Epithelial cell of proximal tubule (primary cell): ENCODE results near the gene AAK1. TPM values are rescaled to one million over a fixed set of nuclear protein-coding genes. Genes with fewer than 3 reads are reported as not detected.

Experiments
- DNase-seq: peaks from one replicate; pipeline ENCODE4 v3.0.0-alpha.2; 2011; ENCODE audit warnings: low read depth
- H3K4me3 ChIP-seq: 2 replicates; pipeline ENCODE4 v1.5.1; 2011; ENCODE audit warnings: low read depth, mild to moderate bottlenecking, low read length
- total RNA-seq: library from RNA; depleted of rRNA; stranded (reverse); fragments of >200 nt; gene quantifications from 2 replicates; pipeline ENCODE4 v1.2.3, GENCODE V29; 2015
- TF ChIP-seq, protein P1 (sequence below): conservative IDR thresholded peaks from 2 replicates; pipeline ENCODE4 v1.5.1; 2012; ENCODE audit warnings: low read depth, mild to moderate bottlenecking, low read length

Gene AAK1
- total RNA-seq, 1 donor from 2014 or later = 32.2 TPM

DNA sequence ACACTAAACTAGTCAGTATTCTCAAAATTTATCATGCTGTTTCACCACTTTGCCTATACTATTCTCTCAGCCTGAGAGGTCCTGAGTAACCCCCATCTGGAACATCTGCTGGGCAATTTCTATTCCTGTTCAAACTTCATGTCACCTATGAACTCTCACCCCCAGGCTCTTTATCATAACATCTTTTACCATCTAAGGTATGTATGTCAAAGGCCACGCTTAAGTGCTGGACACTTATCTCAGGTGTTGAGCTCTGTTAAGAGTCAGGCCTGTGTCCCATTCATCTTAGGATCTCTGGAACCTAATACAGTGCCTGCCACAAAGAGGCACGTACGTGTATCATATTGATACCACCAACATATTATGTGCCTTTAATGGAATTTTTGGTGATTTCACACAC is 4.9 kb downstream of the AAK1 start:
- TF ChIP-seq, protein P1, sequence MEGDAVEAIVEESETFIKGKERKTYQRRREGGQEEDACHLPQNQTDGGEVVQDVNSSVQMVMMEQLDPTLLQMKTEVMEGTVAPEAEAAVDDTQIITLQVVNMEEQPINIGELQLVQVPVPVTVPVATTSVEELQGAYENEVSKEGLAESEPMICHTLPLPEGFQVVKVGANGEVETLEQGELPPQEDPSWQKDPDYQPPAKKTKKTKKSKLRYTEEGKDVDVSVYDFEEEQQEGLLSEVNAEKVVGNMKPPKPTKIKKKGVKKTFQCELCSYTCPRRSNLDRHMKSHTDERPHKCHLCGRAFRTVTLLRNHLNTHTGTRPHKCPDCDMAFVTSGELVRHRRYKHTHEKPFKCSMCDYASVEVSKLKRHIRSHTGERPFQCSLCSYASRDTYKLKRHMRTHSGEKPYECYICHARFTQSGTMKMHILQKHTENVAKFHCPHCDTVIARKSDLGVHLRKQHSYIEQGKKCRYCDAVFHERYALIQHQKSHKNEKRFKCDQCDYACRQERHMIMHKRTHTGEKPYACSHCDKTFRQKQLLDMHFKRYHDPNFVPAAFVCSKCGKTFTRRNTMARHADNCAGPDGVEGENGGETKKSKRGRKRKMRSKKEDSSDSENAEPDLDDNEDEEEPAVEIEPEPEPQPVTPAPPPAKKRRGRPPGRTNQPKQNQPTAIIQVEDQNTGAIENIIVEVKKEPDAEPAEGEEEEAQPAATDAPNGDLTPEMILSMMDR = no peak
- no peak for DNase-seq
- H3K4me3 ChIP-seq = no peak overlapping the region

DNA sequence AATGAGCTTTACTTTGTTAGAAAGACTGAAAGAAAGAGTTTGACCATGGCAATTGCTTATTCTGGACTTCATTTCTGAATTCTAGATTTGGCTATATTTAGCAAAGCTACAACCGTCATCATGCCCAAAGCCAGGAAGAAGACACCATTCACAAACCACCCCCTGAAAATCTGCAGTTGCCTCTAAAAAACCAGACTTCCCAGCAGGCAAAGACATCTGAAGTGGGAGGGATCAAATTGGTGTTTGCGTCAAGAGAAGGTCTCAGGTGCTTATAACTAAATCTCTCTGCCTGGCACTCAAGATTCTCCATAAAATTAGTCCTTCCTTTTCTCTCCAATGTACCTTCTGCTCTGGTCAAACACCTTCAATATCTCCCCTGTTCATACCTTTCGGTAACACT is 5.6 kb downstream of the AAK1 start:
- H3K4me3 ChIP-seq = no peak overlapping the region
- TF ChIP-seq, protein P1 = no peak
- DNase-seq = no peak

DNA sequence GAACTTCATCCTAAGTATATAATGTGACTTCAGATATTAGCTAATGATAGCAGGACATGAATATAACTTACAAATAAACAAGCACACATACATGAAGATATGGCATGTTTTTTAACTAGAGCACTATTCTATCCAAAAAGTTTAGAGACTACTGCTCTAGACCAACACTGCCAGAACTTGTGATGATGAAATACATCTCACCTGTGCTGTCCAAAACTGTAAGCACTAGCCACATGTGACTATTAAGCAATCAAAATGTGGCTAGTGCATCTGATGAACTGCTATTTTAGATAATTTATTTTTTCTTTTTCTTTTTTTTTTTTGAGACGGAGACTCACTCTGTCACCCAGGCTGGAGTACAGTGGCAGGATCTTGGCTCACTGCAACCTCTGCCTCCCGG is 7.1 kb downstream of the AAK1 start:
- no peak overlapping the region for H3K4me3 ChIP-seq
- TF ChIP-seq, protein P1 = no peak
- DNase-seq = no peak

DNA sequence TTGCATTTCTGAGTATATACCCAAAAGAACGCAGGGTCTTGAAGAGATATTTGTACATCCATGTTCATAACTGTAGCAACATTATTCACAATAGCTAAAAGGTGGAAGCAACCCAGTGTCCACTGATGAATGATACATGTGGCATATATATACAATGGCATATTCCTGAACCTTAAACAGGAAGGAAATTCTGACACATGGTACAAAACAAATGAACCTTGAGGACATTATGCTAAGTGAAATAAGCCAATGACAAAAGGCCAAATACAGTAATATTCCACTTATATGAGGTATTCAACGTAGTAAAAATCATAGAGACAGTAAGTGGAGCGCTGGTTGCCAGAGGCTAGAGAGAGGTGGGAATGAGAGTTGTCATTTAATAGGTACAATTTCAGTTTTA is 8.1 kb downstream of the AAK1 start:
- DNase-seq = no peak
- no peak overlapping the region for H3K4me3 ChIP-seq
- TF ChIP-seq, protein P1 = no peak

DNA sequence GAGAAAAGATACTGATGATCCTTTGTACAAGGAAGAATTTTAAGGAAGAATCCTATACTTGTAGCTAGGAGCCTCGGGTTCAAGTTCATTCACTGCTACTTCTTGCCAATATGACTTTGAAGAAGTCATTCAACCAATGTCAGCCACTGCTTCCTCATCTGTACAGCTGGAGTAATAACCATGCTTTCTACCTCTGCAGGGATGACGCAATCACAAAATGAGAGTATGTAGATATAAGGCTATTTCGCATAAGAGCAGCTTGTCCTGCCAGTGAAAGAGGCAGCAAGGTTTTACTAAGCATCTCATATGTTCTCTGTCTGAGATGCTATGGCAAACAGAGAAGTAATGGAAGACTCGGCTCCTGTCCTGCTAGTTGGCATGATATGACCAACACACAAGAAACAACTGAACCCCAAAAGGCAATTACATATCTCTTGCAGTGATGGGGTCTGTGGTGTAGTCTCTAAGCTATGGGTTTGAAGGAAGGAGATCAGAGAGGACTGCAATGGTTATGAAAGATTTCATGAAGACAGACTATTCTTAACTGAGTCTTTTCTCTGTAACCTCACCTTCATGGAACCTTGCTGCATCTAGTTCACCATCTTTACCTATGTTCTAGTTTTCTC is 9.2 kb downstream of the AAK1 start:
- no peak for DNase-seq
- TF ChIP-seq, protein P1 = no peak
- H3K4me3 ChIP-seq = no peak overlapping the region

DNA sequence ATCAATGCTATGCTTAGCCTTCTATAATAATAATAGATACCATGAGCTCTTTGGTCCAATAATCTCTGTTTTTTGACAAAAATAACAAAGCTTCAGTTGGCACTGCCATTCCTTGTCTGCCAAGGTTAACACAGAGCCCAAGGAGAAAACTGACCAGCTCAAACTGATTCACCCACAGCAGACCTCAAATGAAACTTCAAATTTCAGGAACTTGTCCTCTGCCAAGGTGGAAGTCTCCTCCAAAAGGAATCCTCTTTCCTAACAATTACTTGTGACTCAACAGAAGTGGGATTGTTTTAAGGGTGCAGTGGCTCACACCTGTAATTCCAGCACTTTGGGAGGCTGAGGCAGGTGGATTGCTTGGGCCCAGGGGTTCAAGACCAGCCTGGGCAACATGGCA is 12.1 kb downstream of the AAK1 start:
- no peak for DNase-seq

More for the DNA sequence above, 12.1 kb downstream of the AAK1 start:
- TF ChIP-seq, protein P1 = no peak
- no peak overlapping the region for H3K4me3 ChIP-seq
